Panc1 (cell line): ENCODE results near the gene PIP4P1. TPM values are rescaled to one million over a fixed set of nuclear protein-coding genes. Genes with fewer than 3 reads are reported as not detected.
"Not testable (repeated sequence)": the region's sequence is repeated elsewhere in the genome, so short reads cannot be mapped to it uniquely, and the experiment has no call there.

Experiments
- ATAC-seq: fragments of 200-7000 bp; cut with Tn5 transposase; 2 replicates; pipeline ENCODE4 v1.9.1; 2020; ENCODE audit warnings: mild to moderate bottlenecking, moderate library complexity
- BruUV-seq: library from RNA; stranded (reverse); fragments of 400-500 nt; replicated peaks from 2 replicates; lab custom pipeline; 2021; lab: Mats Ljungman, UMichigan
- CTCF ChIA-PET: fragments of 300-600 bp; sonication (Branson Sonifier 250); formaldehyde crosslinking; loops from one replicate; lab custom pipeline; 2022; ENCODE audit warnings: antibody characterized with exemption; lab: Charles Lee
- POLR2A ChIA-PET: fragments of 300-600 bp; sonication (Branson Sonifier 250); formaldehyde crosslinking; loops from one replicate; lab custom pipeline; 2022; ENCODE audit warnings: antibody characterized with exemption; lab: Charles Lee
- DNase-seq: peaks from one replicate; pipeline ENCODE4 v3.0.0-alpha.2; 2010; ENCODE audit warnings: low read depth, low spot score
- H3K27ac ChIP-seq: 2 replicates; pipeline ENCODE4 v1.5.1; 2011; ENCODE audit warnings: mild to moderate bottlenecking, low read length, inconsistent platforms
- H3K27me3 ChIP-seq: fragments of 200-500 bp; sonication (Bioruptor generic); 2 replicates; pipeline ENCODE4 v1.6.0; 2014; ENCODE audit warnings: low read length, inconsistent platforms; ENCODE audit not compliant: control insufficient read depth, insufficient read depth
- H3K36me3 ChIP-seq: fragments of 200-500 bp; sonication (Bioruptor generic); 2 replicates; pipeline ENCODE4 v1.5.1; 2014; ENCODE audit warnings: inconsistent platforms, mild to moderate bottlenecking, low read length, moderate library complexity; ENCODE audit not compliant: control insufficient read depth, insufficient read depth
- H3K4me1 ChIP-seq: 2 replicates; pipeline ENCODE4 v1.5.1; 2011; ENCODE audit warnings: inconsistent platforms, mild to moderate bottlenecking, low read length, moderate library complexity; ENCODE audit not compliant: control insufficient read depth, insufficient read depth
- H3K4me3 ChIP-seq, 2 experiments: 2 replicates each; pipeline ENCODE4 v1.5.1; 2011 to 2012; ENCODE audit warnings: low read depth in 2 of 2, low read length in 2 of 2, mild to moderate bottlenecking in 2 of 2, inconsistent platforms in 1 of 2, moderate library complexity in 1 of 2
- H3K9me3 ChIP-seq: fragments of 200-500 bp; sonication (Bioruptor generic); 2 replicates; pipeline ENCODE4 v1.5.1; 2014; ENCODE audit warnings: low read depth, mild to moderate bottlenecking, inconsistent platforms, low read length, moderate library complexity; ENCODE audit not compliant: control insufficient read depth, insufficient read depth
- CTCF ChIP-seq: fragments of 450-650 bp; IDR thresholded peaks from 2 replicates; pipeline ENCODE4 v1.5.1; 2017; ENCODE audit warnings: mild to moderate bottlenecking
- POLR2AphosphoS5 ChIP-seq: IDR thresholded peaks from 2 replicates; pipeline ENCODE4 v1.6.1; 2012; ENCODE audit warnings: mild to moderate bottlenecking, low read depth, low read length, moderate library complexity
- REST ChIP-seq, 2 experiments: IDR thresholded peaks; 2 replicates each; pipeline ENCODE4 v1.6.1; 2011 to 2012; ENCODE audit warnings: low read depth in 2 of 2, control low read depth in 1 of 2, low read length in 1 of 2, mild to moderate bottlenecking in 1 of 2, moderate library complexity in 1 of 2; ENCODE audit not compliant: insufficient read depth in 1 of 2
- SIN3A ChIP-seq: IDR thresholded peaks from 2 replicates; pipeline ENCODE4 v1.6.1; 2012; ENCODE audit warnings: low read depth, mild to moderate bottlenecking, low read length, moderate library complexity, borderline replicate concordance; ENCODE audit not compliant: insufficient read depth
- TCF7L2 ChIP-seq: IDR thresholded peaks from 2 replicates; pipeline ENCODE4 v1.6.1; 2011; ENCODE audit warnings: mild to moderate bottlenecking, low read depth, low read length, inconsistent platforms
- in situ Hi-C: cut with HindIII; loops from 2 replicates; pipeline ENCODE4 v1.10.0; 2016; ENCODE audit warnings: low sequenced_read_pairs, low pct_unique_long_range_greater_than_20kb
- intact Hi-C: fragments of 100-400 bp; cut with micrococcal nuclease; formaldehyde crosslinking; loops from one replicate; pipeline ENCODE4 v1.10.0; 2022; ENCODE audit not compliant: unreplicated experiment
- total RNA-seq: library from RNA; stranded (reverse); gene quantifications from one replicate; pipeline ENCODE4 v1.2.1, GENCODE V29; 2021; ENCODE audit not compliant: unreplicated experiment

The PIP4P1 gene
- total RNA-seq, 1 experiment from 2014 or later: 34.8 TPM

GRCh38 chr14:20507537-20507936 lies 46.3 kb upstream of the PIP4P1 start:
- ATAC-seq, in situ Hi-C loops, intact Hi-C loops, H3K27ac ChIP-seq, H3K9me3 ChIP-seq, BruUV-seq, DNase-seq, POLR2A ChIA-PET, H3K4me3 ChIP-seq, H3K36me3 ChIP-seq, H3K4me1 ChIP-seq, CTCF ChIA-PET, H3K27me3 ChIP-seq: not testable (repeated sequence)

- H3K4me3 ChIP-seq, ATAC-seq, BruUV-seq, intact Hi-C loops, H3K36me3 ChIP-seq, H3K9me3 ChIP-seq, DNase-seq, H3K27me3 ChIP-seq, CTCF ChIA-PET, H3K4me1 ChIP-seq, POLR2A ChIA-PET, H3K27ac ChIP-seq, in situ Hi-C loops: not testable (repeated sequence)
These were observed 45.5 kb upstream of the PIP4P1 start for GRCh38 chr14:20506752-20507151.

GRCh38 chr14:20506276-20506675 lies 45.0 kb upstream of the PIP4P1 start:
- H3K9me3 ChIP-seq, ATAC-seq, H3K4me3 ChIP-seq, BruUV-seq, DNase-seq, CTCF ChIA-PET, H3K27ac ChIP-seq, intact Hi-C loops, in situ Hi-C loops, H3K4me1 ChIP-seq, H3K36me3 ChIP-seq, H3K27me3 ChIP-seq, POLR2A ChIA-PET: not testable (repeated sequence)

- Histone ChIP-seq H3K27ac (no peak overlapping the region), H3K4me3 (no peak overlapping the region), H3K27me3 (no peaks in the 10 kb centered on the region), H3K9me3 (no peaks in the 10 kb centered on the region), H3K36me3 (no peaks in the 10 kb centered on the region), H3K4me1 (no peaks in the 10 kb centered on the region; the same call in 1 of the 2 replicates)
- intact Hi-C loops: no loop called here
- DNase-seq (no peak), ATAC-seq (no peak)
- BruUV-seq: no TSS peak
- TF ChIP-seq SIN3A (no peak), POLR2AphosphoS5 (no peak), TCF7L2 (no peak), REST (IDR thresholded peaks at IDR 0.05; ENCODE audit: insufficient read depth in 1 of 2, low read depth in 2 of 2, low read length in 1 of 2) (no peak), CTCF (no peak)
- in situ Hi-C loops: no loop called here
- ChIA-PET CTCF (no interaction called here), POLR2A (no interaction called here)
These were observed 42.7 kb upstream of the PIP4P1 start for GRCh38 chr14:20503898-20504297.
